Activated CD4-positive, alpha-beta T cell treated with anti-CD3 and anti-CD28 coated beads, Interleukin-2, Interleukin-4, amounts not matched to agents 100 ng/mL and 50 ng/mL, durations not matched to agents 16 hours and 8 hours (primary cell): ENCODE data around the gene SLC29A3.
"Not testable (repeated sequence)": the region's sequence is repeated elsewhere in the genome, so short reads cannot be mapped to it uniquely, and the experiment has no call there.

Experiments
- DNase-seq: peaks from one replicate; pipeline ENCODE4 v3.0.0-alpha.2; 2020; ENCODE audit warnings: low spot score

The SLC29A3 gene

GRCh38 chr10:71284544-71285179, 34.4 kb upstream of the SLC29A3 start:
- DNase-seq = no peak

GRCh38 chr10:71285180-71285545, 33.9 kb upstream of the SLC29A3 start:
- DNase-seq = peak; percentile 24

DNA sequence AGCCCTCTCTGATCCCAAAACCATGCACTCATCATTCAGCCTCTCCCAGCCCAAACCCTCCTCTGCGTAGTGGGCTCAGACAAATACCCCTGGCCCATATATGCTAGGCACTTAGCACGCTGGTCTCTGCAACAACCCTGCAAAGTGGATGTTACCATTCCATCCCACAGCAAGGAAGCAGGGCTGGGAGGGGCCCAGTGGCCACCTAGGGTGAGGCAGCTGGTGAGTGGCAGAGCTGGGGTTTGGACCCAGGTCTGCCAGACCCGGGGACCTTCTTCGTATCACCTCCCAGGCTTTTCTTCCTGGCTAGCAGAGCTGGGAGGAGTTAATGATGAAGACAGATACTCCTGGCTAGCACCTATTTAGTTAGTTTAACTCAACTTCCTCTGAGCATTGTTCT, 33.1 kb upstream of the SLC29A3 start:
- DNase-seq = no peak

- DNase-seq = no peak
Observed at GRCh38 chr10:71286521-71287294, 32.4 kb upstream of the SLC29A3 start.

- DNase-seq = no peak
Observed at GRCh38 chr10:71287456-71287855, 31.6 kb upstream of the SLC29A3 start.

GRCh38 chr10:71288461-71288860, 30.6 kb upstream of the SLC29A3 start:
- no peak for DNase-seq

GRCh38 chr10:71289421-71290130, 29.5 kb upstream of the SLC29A3 start:
- DNase-seq = no peak

DNA sequence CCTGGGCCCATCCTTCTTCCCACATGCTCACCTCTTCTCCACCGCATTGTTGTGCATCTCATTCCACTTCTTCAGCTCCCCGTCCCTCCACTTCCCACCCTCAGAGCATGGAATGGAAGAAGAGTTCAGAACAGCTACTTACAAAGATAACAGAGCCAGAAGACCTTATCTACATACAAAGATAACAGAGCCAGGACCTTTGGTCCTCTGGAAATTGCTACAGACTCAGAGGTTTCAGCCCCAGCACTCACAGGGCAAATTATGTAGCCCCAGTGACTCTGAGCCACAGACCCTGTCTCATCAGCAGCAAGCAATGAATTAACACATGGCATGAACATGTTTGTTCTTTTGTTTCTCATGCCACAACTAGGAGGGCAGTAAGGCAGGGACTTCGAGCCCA, 28.7 kb upstream of the SLC29A3 start:
- no peak for DNase-seq

- DNase-seq = no peak
Observed at GRCh38 chr10:71290806-71291527, 28.1 kb upstream of the SLC29A3 start.

- DNase-seq = no peak
Observed at GRCh38 chr10:71291528-71291900, 27.5 kb upstream of the SLC29A3 start.

- no peak for DNase-seq
Observed at GRCh38 chr10:71292624-71293445, 26.2 kb upstream of the SLC29A3 start.

DNA sequence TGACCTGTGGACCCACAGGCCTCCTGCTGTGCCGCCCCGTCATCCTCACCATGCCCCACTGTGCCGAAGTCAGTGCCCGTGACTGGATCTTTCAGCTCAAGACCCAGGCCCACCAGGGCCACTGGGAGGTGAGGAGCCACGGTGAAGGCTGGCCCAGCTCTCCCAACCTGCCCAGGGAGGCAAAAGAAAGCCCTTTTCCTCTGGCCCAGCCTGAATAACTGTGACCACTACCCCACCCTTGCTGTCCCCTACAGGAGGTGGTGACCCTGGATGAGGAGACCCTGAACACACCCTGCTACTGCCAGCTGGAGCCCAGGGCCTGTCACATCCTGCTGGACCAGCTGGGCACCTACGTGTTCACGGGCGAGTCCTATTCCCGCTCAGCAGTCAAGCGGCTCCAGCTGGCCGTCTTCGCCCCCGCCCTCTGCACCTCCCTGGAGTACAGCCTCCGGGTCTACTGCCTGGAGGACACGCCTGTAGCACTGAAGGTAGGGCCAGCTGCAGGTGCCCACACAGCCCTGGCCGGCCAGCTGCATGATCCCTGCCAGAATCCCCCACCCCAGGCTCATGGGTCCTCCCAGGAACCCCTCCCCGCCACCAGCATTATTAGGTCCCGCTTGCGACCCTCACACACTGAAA, 25.5 kb upstream of the SLC29A3 start:
- DNase-seq = no peak

DNA sequence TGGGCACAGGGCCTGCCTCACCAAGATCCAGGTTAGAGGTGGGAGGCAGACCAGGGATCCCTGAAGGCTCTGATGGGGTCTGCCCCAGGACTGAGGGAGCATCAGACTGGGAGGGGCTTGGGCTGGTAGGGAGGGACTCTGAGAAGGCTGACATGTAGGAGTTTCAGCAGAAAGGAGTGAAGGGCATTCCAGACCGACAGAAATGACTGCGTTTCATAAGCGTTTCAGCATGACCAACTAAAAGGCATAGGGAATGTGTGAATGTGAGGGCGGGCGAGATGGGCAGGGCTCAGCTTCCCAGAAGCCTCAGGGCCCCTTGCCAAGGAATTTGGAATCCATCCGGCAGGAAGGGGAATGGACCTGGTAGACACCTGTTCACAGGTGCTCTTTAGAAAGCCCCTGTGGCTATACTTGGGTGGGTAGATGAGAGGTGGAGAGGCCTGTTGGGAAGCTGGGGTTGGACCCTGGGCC, 24.9 kb upstream of the SLC29A3 start:
- DNase-seq = no peak

GRCh38 chr10:71294856-71295255, 24.2 kb upstream of the SLC29A3 start:
- DNase-seq = no peak

- DNase-seq = no peak
Observed at GRCh38 chr10:71295641-71296040, 23.4 kb upstream of the SLC29A3 start.

GRCh38 chr10:71296086-71296485, 23.0 kb upstream of the SLC29A3 start:
- DNase-seq = no peak

DNA sequence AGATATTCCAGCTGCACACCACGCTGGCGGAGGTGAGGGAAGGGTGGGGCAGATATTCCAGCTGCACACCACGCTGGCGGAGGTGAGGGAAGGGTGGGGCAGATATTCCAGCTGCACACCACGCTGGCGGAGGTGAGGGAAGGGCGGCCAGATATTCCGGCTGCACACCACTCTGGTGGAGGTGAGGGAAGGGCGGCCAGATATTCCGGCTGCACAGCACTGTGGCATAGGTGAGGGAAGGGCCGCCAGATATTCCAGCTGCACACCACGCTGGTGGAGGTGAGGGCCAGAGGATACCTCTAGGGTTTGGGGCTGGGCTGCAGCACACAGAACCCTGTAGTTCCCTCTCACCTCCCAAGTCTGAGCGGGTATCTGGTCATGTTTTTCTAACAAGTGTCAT, 22.2 kb upstream of the SLC29A3 start:
- DNase-seq = not testable (repeated sequence)

GRCh38 chr10:71297343-71297742, 21.7 kb upstream of the SLC29A3 start:
- no peak for DNase-seq

- DNase-seq = no peak
Observed at GRCh38 chr10:71299071-71299785, 19.8 kb upstream of the SLC29A3 start.
